HepG2 (cell line): ENCODE measurements around the gene CNOT8. TPM values are rescaled to one million over a fixed set of nuclear protein-coding genes. Genes with fewer than 3 reads are reported as not detected.

ENCODE experiments used
- ADNP ChIP-seq: sonication (generic); formaldehyde crosslinking; IDR thresholded peaks from 2 replicates; pipeline ENCODE4 v1.4.0; 2020; ENCODE audit warnings: missing genetic modification reagents
- JUN ChIP-seq: sonication (generic); formaldehyde crosslinking; IDR thresholded peaks from 2 replicates; pipeline ENCODE4 v1.4.0; 2020; ENCODE audit warnings: mild to moderate bottlenecking, missing genetic modification reagents
- RORA ChIP-seq: sonication (generic); formaldehyde crosslinking; IDR thresholded peaks from 2 replicates; pipeline ENCODE4 v1.5.0; 2020; ENCODE audit warnings: mild to moderate bottlenecking, missing genetic modification reagents, moderate library complexity
- SIN3A ChIP-seq: IDR thresholded peaks from 2 replicates; pipeline ENCODE4 v1.6.1; 2011; ENCODE audit warnings: low read depth, mild to moderate bottlenecking, control low read depth, low read length, borderline replicate concordance
- SMARCC2 ChIP-seq: fragments of 450-650 bp; IDR thresholded peaks from 2 replicates; pipeline ENCODE4 v1.6.1; 2017; ENCODE audit warnings: antibody characterized with exemption, mild to moderate bottlenecking
- STAG1 ChIP-seq: sonication (generic); formaldehyde crosslinking; IDR thresholded peaks from 2 replicates; pipeline ENCODE4 v1.4.0; 2020; ENCODE audit warnings: missing genetic modification reagents
- ZNF256 ChIP-seq: sonication (generic); formaldehyde crosslinking; conservative IDR thresholded peaks from 2 replicates; pipeline ENCODE4 v1.4.0; 2020; ENCODE audit warnings: missing genetic modification reagents
- ZNF441 ChIP-seq: sonication (generic); formaldehyde crosslinking; IDR thresholded peaks from 2 replicates; pipeline ENCODE4 v1.7.0; 2021; ENCODE audit warnings: missing genetic modification reagents, borderline replicate concordance
- ZNF749 ChIP-seq: sonication (generic); formaldehyde crosslinking; IDR thresholded peaks from 2 replicates; pipeline ENCODE4 v1.8.0; 2022; ENCODE audit warnings: mild to moderate bottlenecking, missing genetic modification reagents, moderate library complexity, borderline replicate concordance
- ZNF788 ChIP-seq: sonication (generic); formaldehyde crosslinking; IDR thresholded peaks from 2 replicates; pipeline ENCODE4 v1.5.0; 2020; ENCODE audit warnings: mild to moderate bottlenecking, missing genetic modification reagents, borderline replicate concordance
- polyA plus RNA-seq, 8 experiments: library from polyadenylated mRNA; depleted of rRNA in 3 of 8; stranded (reverse) in 7 of 8; unstranded in 1 of 8; fragments of >200 nt; fragmentation: Illumina TruSeq in 4 of 8; extraction: Trizol in 4 of 8; gene quantifications; 2 replicates each; pipeline versions ENCODE4 v1.2.1 to v1.2.3, GENCODE V29; 2011 to 2016; ENCODE audit warnings: low read depth in 4 of 8, missing spikeins in 1 of 8, mixed read lengths in 1 of 8; ENCODE audit not compliant: insufficient read depth in 1 of 8
- total RNA-seq, 5 experiments: library from RNA; depleted of rRNA; stranded (reverse); fragments of >200 nt; fragmentation: Illumina TruSeq; extraction: Trizol; gene quantifications; 2 replicates each; pipeline ENCODE4 v1.2.3, GENCODE V29; 2016; ENCODE audit warnings: low read depth in 1 of 5
- TF ChIP-seq, protein P1 (sequence below): sonication (generic); formaldehyde crosslinking; IDR thresholded peaks from 2 replicates; pipeline ENCODE4 v1.5.0; 2020; ENCODE audit warnings: mild to moderate bottlenecking, missing genetic modification reagents, borderline replicate concordance
- TF ChIP-seq, protein P2 (sequence below): IDR thresholded peaks from 2 replicates; pipeline ENCODE4 v1.6.1; 2016; ENCODE audit warnings: low read depth
- TF ChIP-seq, protein P3 (sequence below): sonication (generic); formaldehyde crosslinking; IDR thresholded peaks from 2 replicates; pipeline ENCODE4 v1.4.0; 2020; ENCODE audit warnings: missing genetic modification reagents
- TF ChIP-seq, protein P4 (sequence below): conservative IDR thresholded peaks from 2 replicates; pipeline ENCODE4 v1.6.1; 2018; ENCODE audit warnings: missing genetic modification reagents
- TF ChIP-seq, protein P5 (sequence below): sonication (generic); formaldehyde crosslinking; IDR thresholded peaks from 2 replicates; pipeline ENCODE4 v1.8.1; 2023; ENCODE audit warnings: mild to moderate bottlenecking, missing genetic modification reagents

The CNOT8 gene
- total and polyA plus RNA-seq, 2 of the 13 experiments (the other 11 are each of a cell fraction or from before 2014, with no cell fraction given): 37.1 to 74.9 TPM

DNA sequence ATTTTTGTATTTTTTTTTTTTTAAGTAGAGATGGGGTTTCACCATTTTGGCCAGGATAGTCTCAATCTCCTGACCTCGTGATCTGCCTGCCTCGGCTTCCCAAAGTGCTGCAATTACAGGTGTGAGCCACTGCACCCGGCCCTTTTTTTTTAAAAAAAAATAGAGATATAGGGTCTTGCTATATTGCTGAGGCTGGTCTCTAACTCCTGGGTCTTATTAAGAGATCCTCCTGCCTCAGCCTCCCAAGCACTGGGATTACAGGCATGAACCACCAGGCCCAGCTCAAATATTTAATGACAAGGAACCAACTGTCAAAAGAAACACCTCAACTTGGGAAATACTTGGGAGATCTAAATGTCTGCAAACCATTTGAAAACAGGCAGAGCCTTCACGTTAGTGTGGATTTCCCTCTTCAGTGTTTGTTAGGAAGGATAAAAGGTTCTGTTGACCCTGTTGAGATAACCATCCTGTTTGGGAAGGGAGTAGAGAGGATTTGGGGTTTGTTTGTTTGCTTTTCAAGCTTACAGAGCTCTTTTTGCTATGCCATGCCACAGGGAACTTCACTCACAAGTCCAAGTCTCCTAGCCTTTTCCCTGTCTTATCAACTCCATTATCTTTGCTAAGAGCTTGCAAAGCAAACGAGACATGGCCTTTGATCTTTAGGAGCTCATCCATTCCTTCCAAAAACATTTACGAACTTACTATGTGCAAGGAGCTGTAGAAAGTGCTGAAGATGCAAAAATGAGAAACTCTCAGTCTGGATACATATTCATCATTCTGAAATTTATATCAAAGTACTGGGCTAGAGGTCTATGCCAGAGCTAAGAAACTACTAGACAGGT lies 15.5 kb upstream of the CNOT8 start (continued):
- TF ChIP-seq, protein P1, sequence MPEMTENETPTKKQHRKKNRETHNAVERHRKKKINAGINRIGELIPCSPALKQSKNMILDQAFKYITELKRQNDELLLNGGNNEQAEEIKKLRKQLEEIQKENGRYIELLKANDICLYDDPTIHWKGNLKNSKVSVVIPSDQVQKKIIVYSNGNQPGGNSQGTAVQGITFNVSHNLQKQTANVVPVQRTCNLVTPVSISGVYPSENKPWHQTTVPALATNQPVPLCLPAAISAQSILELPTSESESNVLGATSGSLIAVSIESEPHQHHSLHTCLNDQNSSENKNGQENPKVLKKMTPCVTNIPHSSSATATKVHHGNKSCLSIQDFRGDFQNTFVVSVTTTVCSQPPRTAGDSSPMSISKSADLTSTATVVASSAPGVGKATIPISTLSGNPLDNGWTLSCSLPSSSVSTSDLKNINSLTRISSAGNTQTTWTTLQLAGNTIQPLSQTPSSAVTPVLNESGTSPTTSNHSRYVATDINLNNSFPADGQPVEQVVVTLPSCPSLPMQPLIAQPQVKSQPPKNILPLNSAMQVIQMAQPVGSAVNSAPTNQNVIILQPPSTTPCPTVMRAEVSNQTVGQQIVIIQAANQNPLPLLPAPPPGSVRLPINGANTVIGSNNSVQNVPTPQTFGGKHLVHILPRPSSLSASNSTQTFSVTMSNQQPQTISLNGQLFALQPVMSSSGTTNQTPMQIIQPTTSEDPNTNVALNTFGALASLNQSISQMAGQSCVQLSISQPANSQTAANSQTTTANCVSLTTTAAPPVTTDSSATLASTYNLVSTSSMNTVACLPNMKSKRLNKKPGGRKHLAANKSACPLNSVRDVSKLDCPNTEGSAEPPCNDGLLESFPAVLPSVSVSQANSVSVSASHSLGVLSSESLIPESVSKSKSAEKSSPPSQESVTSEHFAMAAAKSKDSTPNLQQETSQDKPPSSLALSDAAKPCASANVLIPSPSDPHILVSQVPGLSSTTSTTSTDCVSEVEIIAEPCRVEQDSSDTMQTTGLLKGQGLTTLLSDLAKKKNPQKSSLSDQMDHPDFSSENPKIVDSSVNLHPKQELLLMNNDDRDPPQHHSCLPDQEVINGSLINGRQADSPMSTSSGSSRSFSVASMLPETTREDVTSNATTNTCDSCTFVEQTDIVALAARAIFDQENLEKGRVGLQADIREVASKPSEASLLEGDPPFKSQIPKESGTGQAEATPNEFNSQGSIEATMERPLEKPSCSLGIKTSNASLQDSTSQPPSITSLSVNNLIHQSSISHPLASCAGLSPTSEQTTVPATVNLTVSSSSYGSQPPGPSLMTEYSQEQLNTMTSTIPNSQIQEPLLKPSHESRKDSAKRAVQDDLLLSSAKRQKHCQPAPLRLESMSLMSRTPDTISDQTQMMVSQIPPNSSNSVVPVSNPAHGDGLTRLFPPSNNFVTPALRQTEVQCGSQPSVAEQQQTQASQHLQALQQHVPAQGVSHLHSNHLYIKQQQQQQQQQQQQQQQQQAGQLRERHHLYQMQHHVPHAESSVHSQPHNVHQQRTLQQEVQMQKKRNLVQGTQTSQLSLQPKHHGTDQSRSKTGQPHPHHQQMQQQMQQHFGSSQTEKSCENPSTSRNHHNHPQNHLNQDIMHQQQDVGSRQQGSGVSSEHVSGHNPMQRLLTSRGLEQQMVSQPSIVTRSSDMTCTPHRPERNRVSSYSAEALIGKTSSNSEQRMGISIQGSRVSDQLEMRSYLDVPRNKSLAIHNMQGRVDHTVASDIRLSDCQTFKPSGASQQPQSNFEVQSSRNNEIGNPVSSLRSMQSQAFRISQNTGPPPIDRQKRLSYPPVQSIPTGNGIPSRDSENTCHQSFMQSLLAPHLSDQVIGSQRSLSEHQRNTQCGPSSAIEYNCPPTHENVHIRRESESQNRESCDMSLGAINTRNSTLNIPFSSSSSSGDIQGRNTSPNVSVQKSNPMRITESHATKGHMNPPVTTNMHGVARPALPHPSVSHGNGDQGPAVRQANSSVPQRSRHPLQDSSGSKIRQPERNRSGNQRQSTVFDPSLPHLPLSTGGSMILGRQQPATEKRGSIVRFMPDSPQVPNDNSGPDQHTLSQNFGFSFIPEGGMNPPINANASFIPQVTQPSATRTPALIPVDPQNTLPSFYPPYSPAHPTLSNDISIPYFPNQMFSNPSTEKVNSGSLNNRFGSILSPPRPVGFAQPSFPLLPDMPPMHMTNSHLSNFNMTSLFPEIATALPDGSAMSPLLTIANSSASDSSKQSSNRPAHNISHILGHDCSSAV (CRISPR knock-in tag): no peak
- TF ChIP-seq ZNF441 (CRISPR knock-in tag) (no peak), RORA (no peak), ZNF749 (CRISPR knock-in tag) (peak; percentile 31; the same call in 1 of the 2 replicates), STAG1 (CRISPR knock-in tag) (no peak), SMARCC2 (no peak), JUN (CRISPR knock-in tag) (0 out of 2 replicates have a peak, but pooled peaks have one; percentile 42), ZNF788 (CRISPR knock-in tag) (peak; percentile 49; the same call in 1 of the 2 replicates), ZNF256 (CRISPR knock-in tag) (no peak), ADNP (no peak), SIN3A (no peak)
- TF ChIP-seq, protein P2, sequence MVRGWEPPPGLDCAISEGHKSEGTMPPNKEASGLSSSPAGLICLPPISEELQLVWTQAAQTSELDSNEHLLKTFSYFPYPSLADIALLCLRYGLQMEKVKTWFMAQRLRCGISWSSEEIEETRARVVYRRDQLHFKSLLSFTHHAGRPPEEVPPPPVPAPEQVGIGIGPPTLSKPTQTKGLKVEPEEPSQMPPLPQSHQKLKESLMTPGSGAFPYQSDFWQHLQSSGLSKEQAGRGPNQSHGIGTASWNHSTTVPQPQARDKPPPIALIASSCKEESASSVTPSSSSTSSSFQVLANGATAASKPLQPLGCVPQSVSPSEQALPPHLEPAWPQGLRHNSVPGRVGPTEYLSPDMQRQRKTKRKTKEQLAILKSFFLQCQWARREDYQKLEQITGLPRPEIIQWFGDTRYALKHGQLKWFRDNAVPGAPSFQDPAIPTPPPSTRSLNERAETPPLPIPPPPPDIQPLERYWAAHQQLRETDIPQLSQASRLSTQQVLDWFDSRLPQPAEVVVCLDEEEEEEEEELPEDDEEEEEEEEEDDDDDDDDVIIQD (CRISPR knock-in tag): no peak; the same call in 1 of the 2 replicates
- TF ChIP-seq, protein P3, sequence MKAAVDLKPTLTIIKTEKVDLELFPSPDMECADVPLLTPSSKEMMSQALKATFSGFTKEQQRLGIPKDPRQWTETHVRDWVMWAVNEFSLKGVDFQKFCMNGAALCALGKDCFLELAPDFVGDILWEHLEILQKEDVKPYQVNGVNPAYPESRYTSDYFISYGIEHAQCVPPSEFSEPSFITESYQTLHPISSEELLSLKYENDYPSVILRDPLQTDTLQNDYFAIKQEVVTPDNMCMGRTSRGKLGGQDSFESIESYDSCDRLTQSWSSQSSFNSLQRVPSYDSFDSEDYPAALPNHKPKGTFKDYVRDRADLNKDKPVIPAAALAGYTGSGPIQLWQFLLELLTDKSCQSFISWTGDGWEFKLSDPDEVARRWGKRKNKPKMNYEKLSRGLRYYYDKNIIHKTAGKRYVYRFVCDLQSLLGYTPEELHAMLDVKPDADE (CRISPR knock-in tag): no peak
- TF ChIP-seq, protein P4, sequence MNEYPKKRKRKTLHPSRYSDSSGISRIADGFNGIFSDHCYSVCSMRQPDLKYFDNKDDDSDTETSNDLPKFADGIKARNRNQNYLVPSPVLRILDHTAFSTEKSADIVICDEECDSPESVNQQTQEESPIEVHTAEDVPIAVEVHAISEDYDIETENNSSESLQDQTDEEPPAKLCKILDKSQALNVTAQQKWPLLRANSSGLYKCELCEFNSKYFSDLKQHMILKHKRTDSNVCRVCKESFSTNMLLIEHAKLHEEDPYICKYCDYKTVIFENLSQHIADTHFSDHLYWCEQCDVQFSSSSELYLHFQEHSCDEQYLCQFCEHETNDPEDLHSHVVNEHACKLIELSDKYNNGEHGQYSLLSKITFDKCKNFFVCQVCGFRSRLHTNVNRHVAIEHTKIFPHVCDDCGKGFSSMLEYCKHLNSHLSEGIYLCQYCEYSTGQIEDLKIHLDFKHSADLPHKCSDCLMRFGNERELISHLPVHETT (CRISPR knock-in tag): 0 out of 2 replicates have a peak, but pooled peaks have one; percentile 27
- TF ChIP-seq, protein P5, sequence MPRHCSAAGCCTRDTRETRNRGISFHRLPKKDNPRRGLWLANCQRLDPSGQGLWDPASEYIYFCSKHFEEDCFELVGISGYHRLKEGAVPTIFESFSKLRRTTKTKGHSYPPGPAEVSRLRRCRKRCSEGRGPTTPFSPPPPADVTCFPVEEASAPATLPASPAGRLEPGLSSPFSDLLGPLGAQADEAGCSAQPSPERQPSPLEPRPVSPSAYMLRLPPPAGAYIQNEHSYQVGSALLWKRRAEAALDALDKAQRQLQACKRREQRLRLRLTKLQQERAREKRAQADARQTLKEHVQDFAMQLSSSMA: no peak
